GM20000 (cell line): Measurements from ENCODE around the gene GPR62.
A peak's percentile ranks its signal among the peaks of the same experiment; 100 is the strongest.

Source experiments
- DNase-seq: peaks from one replicate; pipeline ENCODE4 v3.0.0; 2012; ENCODE audit warnings: low spot score
- CTCF ChIP-seq: IDR thresholded peaks from 2 replicates; pipeline ENCODE4 v1.5.1; 2012; ENCODE audit warnings: mild to moderate bottlenecking, control low read depth; ENCODE audit errors: extremely low read depth, missing control alignments

The GPR62 gene

GRCh38 chr3:51995346-51996163 lies 40.4 kb downstream of the GPR62 start, which contains the start of gene RPL29:
TSS of gene RPL29 (minus strand) at chr3:51995895. CDS start at chr3:51995461, 434 bp downstream.
- TF ChIP-seq CTCF = no peak
- peak; percentile 94 for DNase-seq

- TF ChIP-seq CTCF = no peak
- no peak for DNase-seq
Observed at GRCh38 chr3:51997172-51997571, 42.0 kb downstream of the GPR62 start.

GRCh38 chr3:51997935-51998596 lies 42.9 kb downstream of the GPR62 start:
- no peak for DNase-seq
- TF ChIP-seq CTCF = no peak

GRCh38 chr3:51998774-51999173 lies 43.6 kb downstream of the GPR62 start:
- no peak for DNase-seq
- TF ChIP-seq CTCF = no peak

- no peak for DNase-seq
- no peak for TF ChIP-seq CTCF
Observed at GRCh38 chr3:51999846-52000245, 44.7 kb downstream of the GPR62 start.

- peak; percentile 99 for TF ChIP-seq CTCF
- DNase-seq = peak; percentile 90
Observed at GRCh38 chr3:52001443-52001974, 46.3 kb downstream of the GPR62 start.

GRCh38 chr3:52002748-52003147 lies 47.6 kb downstream of the GPR62 start:
- TF ChIP-seq CTCF = no peak
- no peak for DNase-seq
